CD4-positive, alpha-beta T cell (primary cell): Measurements from ENCODE around the gene KIAA1671. TPM values are rescaled to one million over a fixed set of nuclear protein-coding genes. Genes with fewer than 3 reads are reported as not detected.

Source experiments
- ATAC-seq: fragments of 200-7000 bp; cut with Tn5 transposase; one replicate; pipeline ENCODE4 v1.10.0; 2022; ENCODE audit warnings: mild to moderate bottlenecking; ENCODE audit not compliant: poor library complexity
- CTCF ChIA-PET: fragments of 350-600 bp; sonication (Branson Sonifier 250); formaldehyde crosslinking; loops from one replicate; lab custom pipeline; 2021; ENCODE audit warnings: antibody characterized with exemption, inconsistent platforms; lab: Charles Lee
- POLR2A ChIA-PET: fragments of 350-600 bp; sonication (Branson Sonifier 250); formaldehyde crosslinking; loops from one replicate; lab custom pipeline; 2021; ENCODE audit warnings: antibody characterized with exemption, inconsistent platforms; lab: Charles Lee
- DNase-seq, 14 experiments: peaks; one replicate each; pipeline ENCODE4 v3.0.0-alpha.2; 2013 to 2020; ENCODE audit warnings: mixed read lengths in 2 of 14
- H3K27ac ChIP-seq, 2 donors: one replicate each; pipeline versions ENCODE4 v1.5.1 to v1.7.0; 2013; ENCODE audit warnings: low read length in 2 of 2, low read depth in 1 of 2, mild to moderate bottlenecking in 1 of 2
- H3K27me3 ChIP-seq, 2 experiments: 1 replicate in 1 of 2; 2 replicates in 1 of 2; pipeline versions ENCODE4 v1.6.1 to v1.7.0; 2013; ENCODE audit warnings: low read length in 2 of 2, control low read depth in 1 of 2, mild to moderate bottlenecking in 1 of 2, moderate library complexity in 1 of 2; ENCODE audit not compliant: insufficient read depth in 2 of 2, control insufficient read depth in 1 of 2
- H3K36me3 ChIP-seq: one replicate; pipeline ENCODE4 v1.6.1; 2013; ENCODE audit warnings: low read length, control low read depth; ENCODE audit not compliant: insufficient read depth
- H3K4me1 ChIP-seq: one replicate; pipeline ENCODE4 v1.6.1; 2013; ENCODE audit warnings: low read length, control low read depth; ENCODE audit not compliant: insufficient read depth
- H3K4me3 ChIP-seq: one replicate; pipeline ENCODE4 v1.5.1; 2013; ENCODE audit warnings: mild to moderate bottlenecking, low read length, moderate library complexity
- H3K9me3 ChIP-seq, 2 experiments: 1 replicate in 1 of 2; 2 replicates in 1 of 2; pipeline versions ENCODE4 v1.6.1 to v1.7.0; 2013; ENCODE audit warnings: low read length in 2 of 2, mild to moderate bottlenecking in 2 of 2, control low read depth in 1 of 2, moderate library complexity in 1 of 2; ENCODE audit not compliant: control insufficient read depth in 1 of 2, insufficient read depth in 1 of 2
- H3K27ac Mint-ChIP-seq: one replicate; pipeline ENCODE4 v1.8.0; 2020; ENCODE audit warnings: mixed read lengths
- H3K27me3 Mint-ChIP-seq: one replicate; pipeline ENCODE4 v1.8.0; 2021; ENCODE audit warnings: mixed read lengths
- H3K36me3 Mint-ChIP-seq: one replicate; pipeline ENCODE4 v1.8.0; 2021; ENCODE audit warnings: low read depth, mixed read lengths
- H3K4me1 Mint-ChIP-seq: one replicate; pipeline ENCODE4 v1.8.0; 2021; ENCODE audit warnings: low read depth, mixed read lengths
- H3K4me3 Mint-ChIP-seq: one replicate; pipeline ENCODE4 v1.8.0; 2020; ENCODE audit warnings: mild to moderate bottlenecking, mixed read lengths
- H3K9me3 Mint-ChIP-seq: one replicate; pipeline ENCODE4 v1.8.0; 2020; ENCODE audit warnings: mixed read lengths
- CTCF ChIP-seq: fragments of 200-600 bp; IDR thresholded peaks from one replicate; pipeline ENCODE4 v1.8.0; 2022; ENCODE audit warnings: antibody characterized with exemption, mild to moderate bottlenecking
- intact Hi-C, 2 experiments: fragments of 100-400 bp; cut with DNase I in 1 of 2; cut with micrococcal nuclease in 1 of 2; formaldehyde crosslinking; loops; one replicate each; pipeline versions ENCODE4 v1.15.1 to v1.9.0; 2023 to 2025; cut with DNase I, micrococcal nuclease
- total RNA-seq, 174 experiments: library from RNA in 2 of 174; stranded (reverse) in 2 of 174; gene quantifications; one replicate each; pipeline ENCODE4 v1.2.3 and lab custom pipeline; 2021 to 2026

KIAA1671 gene
- total RNA-seq, 2 experiments from 2014 or later: 2.6 to 2.9 TPM

- no peak overlapping the region for H3K27ac Mint-ChIP-seq
- H3K9me3 Mint-ChIP-seq: no peaks in the 10 kb centered on the region
- Histone ChIP-seq H3K4me3 (no peak overlapping the region), H3K27ac (no peak overlapping the region), H3K27me3 (peaks cover 2 to 8% of the 10 kb centered on the region in 2 experiments), H3K36me3 (no peaks in the 10 kb centered on the region), H3K9me3 (no peaks in the 10 kb centered on the region), H3K4me1 (peaks cover 4% of the 10 kb centered on the region)
- intact Hi-C loops: loop anchor here in 1 of 2 experiments (5.0 kb wide), 1 partner anchor 236 kb away; no protein-coding TSS in a partner anchor
- ATAC-seq (no peak), DNase-seq (no peak)
- no peak overlapping the region for H3K4me3 Mint-ChIP-seq
- peaks cover 22% of the 10 kb centered on the region for H3K27me3 Mint-ChIP-seq
- no peaks in the 10 kb centered on the region for H3K36me3 Mint-ChIP-seq
- POLR2A ChIA-PET: no interaction called here
- TF ChIP-seq CTCF: no peak
- H3K4me1 Mint-ChIP-seq: no peaks in the 10 kb centered on the region
- CTCF ChIA-PET: interaction anchor here (1.4 kb wide), 1 partner anchor 113 kb away, joined by 5 read pairs; no protein-coding TSS in a partner anchor
Measured at GRCh38 chr22:24935771-24936483, 16.6 kb upstream of the KIAA1671 start.

- no peaks in the 10 kb centered on the region for H3K9me3 Mint-ChIP-seq
- H3K27me3 ChIP-seq: peaks cover 2 to 8% of the 10 kb centered on the region in 2 experiments
- no peak for TF ChIP-seq CTCF
- H3K4me3 Mint-ChIP-seq: no peak overlapping the region
- H3K36me3 Mint-ChIP-seq: no peaks in the 10 kb centered on the region
- H3K27me3 Mint-ChIP-seq: peaks cover 14% of the 10 kb centered on the region
- DNase-seq (peak in 1 of 14 experiments; percentile 6), ATAC-seq (no peak)
- no peaks in the 10 kb centered on the region for H3K9me3 ChIP-seq
- no peak overlapping the region for H3K4me3 ChIP-seq
- no peak overlapping the region for H3K27ac Mint-ChIP-seq
- H3K27ac ChIP-seq: no peak overlapping the region
- no peaks in the 10 kb centered on the region for H3K36me3 ChIP-seq
- POLR2A ChIA-PET: no interaction called here
- CTCF ChIA-PET: interaction anchor here (0.5 to 1.4 kb wide), 2 partner anchors 110 to 112 kb away, joined by 3 to 5 read pairs; no protein-coding TSS in a partner anchor
- intact Hi-C loops: loop anchor here in 1 of 2 experiments (5.0 kb wide), 1 partner anchor 235 kb away; no protein-coding TSS in a partner anchor
- H3K4me1 Mint-ChIP-seq: no peaks in the 10 kb centered on the region
- peaks cover 4% of the 10 kb centered on the region for H3K4me1 ChIP-seq
Measured at GRCh38 chr22:24937114-24937513, 15.4 kb upstream of the KIAA1671 start.

- H3K27ac ChIP-seq: no peak overlapping the region
- H3K9me3 Mint-ChIP-seq: no peaks in the 10 kb centered on the region
- no peak overlapping the region for H3K27ac Mint-ChIP-seq
- ATAC-seq (peak; percentile 62), DNase-seq (peak in 5 of 14 experiments; percentile 3 to 70 (median 51))
- peak; percentile 79 for TF ChIP-seq CTCF
- intact Hi-C loops: loop anchor here (1.0 to 5.0 kb wide), 2 partner anchors 109 to 233 kb away; no protein-coding TSS in a partner anchor
- no peaks in the 10 kb centered on the region for H3K36me3 Mint-ChIP-seq
- POLR2A ChIA-PET: interaction anchor here (0.6 kb wide), 1 partner anchor 21 kb away, joined by 3 read pairs; no protein-coding TSS in a partner anchor
- no peak overlapping the region for H3K4me3 ChIP-seq
- peaks cover 15% of the 10 kb centered on the region for H3K27me3 Mint-ChIP-seq
- H3K4me1 Mint-ChIP-seq: no peaks in the 10 kb centered on the region
- H3K4me1 ChIP-seq: peaks cover 4% of the 10 kb centered on the region
- peaks cover 5 to 8% of the 10 kb centered on the region in 2 experiments for H3K27me3 ChIP-seq
- no peaks in the 10 kb centered on the region for H3K9me3 ChIP-seq
- no peak overlapping the region for H3K4me3 Mint-ChIP-seq
- CTCF ChIA-PET: interaction anchor here (1.4 to 1.8 kb wide), 2 partner anchors 110 to 118 kb away, joined by 3 to 14 read pairs; no protein-coding TSS in a partner anchor
- no peaks in the 10 kb centered on the region for H3K36me3 ChIP-seq
Measured at GRCh38 chr22:24938741-24939341, 13.7 kb upstream of the KIAA1671 start.
